Ovary (tissue), 9 donors: ENCODE results near the gene PTPRCAP. TPM values are rescaled to one million over a fixed set of nuclear protein-coding genes. Genes with fewer than 3 reads are reported as not detected.

Experiments
- DNase-seq, 5 donors: peaks; one replicate each; pipeline ENCODE4 v3.0.0-alpha.2; 2019 to 2020
- H3K27ac ChIP-seq, 2 donors: fragments of 200-600 bp; one replicate each; pipeline versions ENCODE4 v1.5.1 to v1.8.0; 2019 to 2022
- H3K27me3 ChIP-seq: fragments of 200-600 bp; one replicate; pipeline ENCODE4 v1.8.0; 2022
- H3K36me3 ChIP-seq: fragments of 200-600 bp; sonication (generic); one replicate; pipeline ENCODE4 v1.5.1; 2019
- H3K4me1 ChIP-seq: one replicate; pipeline ENCODE4 v1.8.1; 2013; ENCODE audit warnings: mild to moderate bottlenecking, moderate library complexity; ENCODE audit not compliant: insufficient read depth
- H3K4me3 ChIP-seq: fragments of 200-600 bp; sonication (generic); one replicate; pipeline ENCODE4 v1.5.1; 2017
- H3K9me3 ChIP-seq, 2 donors: fragments of 200-600 bp in 1 of 2; sonication (generic) in 1 of 2; one replicate each; pipeline versions ENCODE4 v1.5.1 to v1.8.1; 2013 to 2019; ENCODE audit warnings: mild to moderate bottlenecking in 1 of 2, moderate library complexity in 1 of 2
- CTCF ChIP-seq, 3 donors: fragments of 450-650 bp in 2 of 3; fragments of 200-600 bp in 1 of 3; IDR thresholded peaks; one replicate each; pipeline versions ENCODE4 v1.5.1 to v1.8.0; 2016 to 2022; ENCODE audit warnings: antibody characterized with exemption in 3 of 3, mild to moderate bottlenecking in 1 of 3
- EP300 ChIP-seq: sonication (generic); formaldehyde crosslinking; IDR thresholded peaks from one replicate; pipeline ENCODE4 v1.6.1; 2017; ENCODE audit warnings: antibody characterized with exemption
- POLR2A ChIP-seq: fragments of 450-650 bp; IDR thresholded peaks from one replicate; pipeline ENCODE4 v1.6.1; 2017; ENCODE audit warnings: antibody characterized with exemption, mild to moderate bottlenecking, moderate library complexity
- WGBS, 3 donors: extraction: QIAGEN DNeasy Blood & Tissue Kit in 1 of 3; methylation state at CpG; one replicate each; pipeline versions ENCODE4 v1.1.5 to v1.1.7; 2013 to 2017; 5-methylcytosine and 5-hydroxymethylcytosine counted together
- intact Hi-C, 4 donors: fragments of 100-400 bp; cut with DNase I; formaldehyde crosslinking; loops; one replicate each; pipeline versions ENCODE4 v1.11.0 to v1.15.1; 2022 to 2023
- polyA plus RNA-seq, 2 donors: library from polyadenylated mRNA; stranded (reverse); fragments of 200-250 nt in 1 of 2; fragments of 350-450 nt in 1 of 2; fragmentation: Illumina TruSeq in 1 of 2; extraction: RNeasy Lipid Tissue Mini Kit (QIAGEN cat#74804) in 1 of 2; gene quantifications; one replicate each; pipeline ENCODE4 v1.2.3, GENCODE V29; 2013 to 2014
- total RNA-seq, 7 donors: library from RNA; depleted of rRNA in 2 of 7; stranded (reverse); fragments of >200 nt in 2 of 7; fragmentation: NEBNext Ultra II Directional in 3 of 7; extraction: Animal tissue kit (Norgen Biotek cat#: 25700) in 3 of 7; gene quantifications; one replicate each; pipeline versions ENCODE4 v1.1.0 to v1.2.4, GENCODE V29; 2016 to 2023
- donor health status: DM: no; HTN: no; CAD: no; lungs with moderate emphysema.
- donor health status: DM: no; HTN: no; CAD: no.
- donor health status: Bipolar disorder and iron deficiency.
- donor health status: DM: yes; HTN: yes; CAD: no.
- donor health status: DM: no; HTN: no; CAD: no.
- donor health status: DM: yes; HTN: yes; CAD: no.

PTPRCAP gene
- total and polyA plus RNA-seq, 9 donors: 2.4 to 10.7 (median 4.2) TPM; not detected in 1

- TF ChIP-seq POLR2A (no peak), CTCF (IDR thresholded peaks at IDR 0.05) (no peak), EP300 (no peak)
- Histone ChIP-seq H3K4me1 (no peaks in the 10 kb centered on the region), H3K27ac (no peak overlapping the region), H3K9me3 (no peaks in the 10 kb centered on the region), H3K36me3 (no peaks in the 10 kb centered on the region), H3K4me3 (no peak overlapping the region), H3K27me3 (no peaks in the 10 kb centered on the region)
- intact Hi-C loops: no loop called here
- WGBS, 3 donors: 83 to 88% (median 85%) methylated on average over 25 of the region's 25 CpGs
- DNase-seq: no peak
Measured at GRCh38 chr11:67450796-67451657, 13.5 kb upstream of the PTPRCAP start.

GRCh38 chr11:67449116-67449844, 11.8 kb upstream of the PTPRCAP start:
- no peaks in the 10 kb centered on the region for H3K27me3 ChIP-seq
- 72 to 80% (median 76%) methylated on average over 9 of the region's 9 CpGs for WGBS, 3 donors
- no peak overlapping the region for H3K27ac ChIP-seq
- H3K4me3 ChIP-seq: no peak overlapping the region
- intact Hi-C loops: loop anchor here in 1 of 4 donors (10.0 kb wide), 1 partner anchor 56 kb away; the partner anchor contains the start of genes CDK2AP2 and PITPNM1
- no peak for TF ChIP-seq EP300
- no peaks in the 10 kb centered on the region for H3K9me3 ChIP-seq
- H3K36me3 ChIP-seq: no peaks in the 10 kb centered on the region
- no peak for DNase-seq
- no peaks in the 10 kb centered on the region for H3K4me1 ChIP-seq

- H3K9me3 ChIP-seq: no peaks in the 10 kb centered on the region
- intact Hi-C loops: loop anchor here in 1 of 4 donors (10.0 kb wide), 1 partner anchor 57 kb away; the partner anchor contains the start of genes CDK2AP2 and PITPNM1
- 90 to 92% (median 91%) methylated on average over 7 of the region's 7 CpGs for WGBS, 3 donors
- no peak for TF ChIP-seq EP300
- TF ChIP-seq CTCF (IDR thresholded peaks at IDR 0.05): no peak
- no peaks in the 10 kb centered on the region for H3K4me1 ChIP-seq
- DNase-seq: no peak
- H3K36me3 ChIP-seq: no peaks in the 10 kb centered on the region
- H3K27me3 ChIP-seq: no peaks in the 10 kb centered on the region
- no peak overlapping the region for H3K27ac ChIP-seq
- no peak overlapping the region for H3K4me3 ChIP-seq
Measured at GRCh38 chr11:67448220-67448609, 10.7 kb upstream of the PTPRCAP start.

DNA sequence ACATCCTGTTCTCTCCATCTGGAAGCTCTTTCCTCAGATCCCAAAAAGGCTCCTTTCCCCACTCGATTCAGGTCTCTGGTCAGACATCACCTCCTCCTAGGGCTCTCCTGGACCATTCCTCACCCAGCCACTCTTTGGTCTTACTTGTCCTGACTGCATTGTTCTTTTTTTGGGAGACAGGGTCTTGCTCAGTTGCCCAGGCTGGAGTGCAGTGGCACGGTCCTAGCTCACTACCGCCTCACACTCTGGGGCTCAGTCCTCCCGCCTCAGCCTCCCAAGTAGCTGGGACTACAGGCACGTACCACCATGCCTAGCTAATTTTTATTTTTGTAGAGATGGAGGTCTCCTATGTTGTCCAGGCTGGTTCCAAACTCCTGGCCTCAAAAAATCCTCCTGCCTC, 8.0 kb upstream of the PTPRCAP start:
- no peak for DNase-seq
- no peaks in the 10 kb centered on the region for H3K9me3 ChIP-seq
- intact Hi-C loops: loop anchor here in 1 of 4 donors (10.0 kb wide), 1 partner anchor 59 kb away; the partner anchor contains the start of genes CDK2AP2 and PITPNM1
- H3K36me3 ChIP-seq: no peaks in the 10 kb centered on the region
- H3K27me3 ChIP-seq: no peaks in the 10 kb centered on the region
- 83 to 97% (median 87%) methylated on average over 5 of the region's 5 CpGs for WGBS, 3 donors
- H3K4me3 ChIP-seq: no peak overlapping the region
- TF ChIP-seq CTCF (IDR thresholded peaks at IDR 0.05): no peak
- no peak for TF ChIP-seq POLR2A
- TF ChIP-seq EP300: no peak
- peaks cover 4% of the 10 kb centered on the region for H3K4me1 ChIP-seq
- H3K27ac ChIP-seq: no peak overlapping the region
